GM12892 (cell line): Measurements from ENCODE around the gene GSTA1.
"Not testable (repeated sequence)": the region's sequence is repeated elsewhere in the genome, so short reads cannot be mapped to it uniquely, and the experiment has no call there.

Source experiments
- POLR2A ChIP-seq: IDR thresholded peaks from 2 replicates; pipeline ENCODE4 v1.6.1; 2011; ENCODE audit warnings: low read depth, low read length, control low read depth
- POLR2AphosphoS5 ChIP-seq: IDR thresholded peaks from 2 replicates; pipeline ENCODE4 v1.6.1; 2011; ENCODE audit warnings: low read depth, low read length, control low read depth

DNA sequence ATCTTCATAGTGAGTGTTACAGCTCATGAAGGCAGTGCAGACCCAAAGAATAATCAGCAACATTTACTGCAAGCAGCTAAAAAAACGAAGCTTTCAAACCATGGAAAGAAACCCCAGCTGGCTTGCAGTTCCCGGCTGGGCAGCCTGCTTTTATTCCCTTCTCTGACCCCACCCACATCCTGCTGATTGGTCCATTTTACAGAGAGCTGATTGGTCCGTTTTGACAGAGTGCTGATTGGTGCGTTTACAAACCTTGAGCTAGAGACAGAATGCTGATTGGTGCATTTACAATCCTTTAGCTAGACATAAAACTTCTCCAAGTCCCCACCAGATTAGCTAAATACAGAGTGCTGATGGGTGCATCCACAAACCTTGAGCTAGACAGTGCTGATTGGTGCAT lies 25.0 kb upstream of the GSTA1 start:
- not testable (repeated sequence) for TF ChIP-seq POLR2AphosphoS5, POLR2A
